Muscle of leg (tissue), 11 donors: ENCODE results near the gene AHDC1. TPM values are rescaled to one million over a fixed set of nuclear protein-coding genes. Genes with fewer than 3 reads are reported as not detected.
"Not testable (repeated sequence)": the region's sequence is repeated elsewhere in the genome, so short reads cannot be mapped to it uniquely, and the experiment has no call there.

Source experiments
- DNase-seq: peaks from one replicate; pipeline ENCODE4 v3.0.0; 2013
- H3K27ac ChIP-seq: one replicate; pipeline ENCODE4 v1.5.1; 2013; ENCODE audit warnings: mild to moderate bottlenecking, low read length, control low read depth
- H3K27me3 ChIP-seq: one replicate; pipeline ENCODE4 v1.6.1; 2013; ENCODE audit warnings: low read length; ENCODE audit not compliant: control insufficient read depth, insufficient read depth
- H3K36me3 ChIP-seq: one replicate; pipeline ENCODE4 v1.6.1; 2013; ENCODE audit warnings: low read length; ENCODE audit not compliant: control insufficient read depth, insufficient read depth
- H3K4me1 ChIP-seq: one replicate; pipeline ENCODE4 v1.6.1; 2013; ENCODE audit warnings: low read length; ENCODE audit not compliant: control insufficient read depth, insufficient read depth
- H3K4me3 ChIP-seq: one replicate; pipeline ENCODE4 v1.5.1; 2013; ENCODE audit warnings: low read length, control low read depth
- H3K9me3 ChIP-seq: replicated peaks from 2 replicates; pipeline ENCODE4 v1.6.1; 2013; ENCODE audit warnings: low read depth, low read length; ENCODE audit not compliant: control insufficient read depth
- WGBS: methylation state at CpG from one replicate; pipeline ENCODE4 v1.1.5; 2013; ENCODE audit warnings: missing lambda C conversion rate; ENCODE audit not compliant: insufficient coverage; 5-methylcytosine and 5-hydroxymethylcytosine counted together
- polyA plus RNA-seq, 8 donors: library from polyadenylated mRNA; unstranded; fragments of 120-200 nt; gene quantifications; one replicate each; pipeline versions ENCODE4 v1.2.1 to v1.2.3, GENCODE V29; 2013; ENCODE audit warnings: inconsistent platforms in 1 of 8, low replicate concordance in 1 of 8; ENCODE audit not compliant: insufficient read length in 8 of 8, insufficient read depth in 1 of 8
- total RNA-seq: library from RNA; stranded (reverse); fragments of 120-200 nt; gene quantifications from one replicate; pipeline ENCODE4 v1.2.4, GENCODE V29; 2013

The AHDC1 gene
- total and polyA plus RNA-seq, 9 donors = 24.0 to 97.6 (median 86.5) TPM

DNA sequence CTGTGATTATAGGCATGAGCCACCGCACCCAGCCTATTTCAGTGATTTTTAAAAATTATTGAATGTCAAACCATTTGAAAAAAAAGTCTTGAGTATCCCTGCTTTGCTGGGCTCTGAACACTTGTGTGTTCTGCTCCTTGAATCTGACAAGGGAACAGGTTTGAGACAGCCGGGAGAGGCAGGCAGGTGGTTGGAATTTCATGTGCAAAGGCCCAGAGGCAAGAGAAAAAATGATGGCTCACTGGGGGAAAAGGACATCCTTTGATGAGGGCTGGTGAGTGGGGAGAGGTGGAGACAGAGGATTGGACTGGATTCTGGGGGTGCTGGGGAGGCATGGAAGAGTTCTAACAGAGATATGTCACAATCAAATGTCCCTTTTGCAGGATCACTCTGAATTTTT is 100.9 kb downstream of the AHDC1 start:
- peak overlapping the region; percentile 37 for H3K27ac ChIP-seq
- H3K4me1 ChIP-seq = peaks cover 43% of the 10 kb centered on the region
- H3K9me3 ChIP-seq = no peaks in the 10 kb centered on the region
- H3K27me3 ChIP-seq = no peaks in the 10 kb centered on the region
- H3K36me3 ChIP-seq = no peaks in the 10 kb centered on the region
- no peak overlapping the region for H3K4me3 ChIP-seq
- DNase-seq = no peak
- 82% methylated on average over 1 of the region's 2 CpGs for WGBS

DNA sequence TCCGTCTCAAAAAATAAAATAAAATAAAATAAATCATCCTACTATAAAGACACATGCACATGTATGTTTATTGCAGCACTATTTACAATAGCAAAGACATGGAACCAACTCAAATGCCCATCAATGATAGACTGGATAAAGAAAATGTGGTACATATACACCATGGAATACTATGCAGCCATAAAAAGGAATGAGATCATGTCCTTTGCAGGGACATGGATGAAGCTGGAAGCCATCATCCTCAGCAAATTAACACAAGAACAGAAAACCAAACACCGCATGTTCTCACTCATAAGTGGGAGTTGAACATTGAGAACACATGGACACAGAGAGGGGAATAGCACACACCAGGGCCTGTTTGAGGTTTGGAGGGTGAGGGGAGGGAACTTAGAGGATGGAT is 102.8 kb downstream of the AHDC1 start:
- H3K36me3 ChIP-seq, H3K4me3 ChIP-seq, H3K9me3 ChIP-seq, DNase-seq, H3K27ac ChIP-seq, H3K27me3 ChIP-seq: not testable (repeated sequence)
- WGBS = no CpG with 5 or more reads among the region's 2 CpGs
- H3K4me1 ChIP-seq = peaks cover 43% of the 10 kb centered on the region

DNA sequence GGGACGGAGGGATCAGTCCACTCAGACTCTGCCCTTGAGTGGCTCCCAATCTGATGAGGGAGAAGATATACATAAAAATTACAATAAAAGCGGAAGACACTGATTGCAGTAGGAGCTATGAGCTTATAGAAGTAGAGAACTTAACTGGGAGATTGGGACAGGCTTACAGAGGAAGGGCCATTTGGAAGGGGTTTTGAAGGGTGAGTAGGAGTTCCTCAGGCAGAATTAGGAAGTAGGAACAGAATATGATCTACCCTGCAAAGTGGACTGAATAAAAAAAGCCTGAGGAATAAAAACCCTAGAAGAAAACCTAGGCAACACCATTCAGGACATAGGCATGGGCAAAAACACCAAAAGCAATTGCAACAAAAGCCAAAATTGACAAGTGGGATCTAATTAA is 104.8 kb downstream of the AHDC1 start:
- no peaks in the 10 kb centered on the region for H3K36me3 ChIP-seq
- H3K4me1 ChIP-seq = peaks cover 25% of the 10 kb centered on the region

DNA sequence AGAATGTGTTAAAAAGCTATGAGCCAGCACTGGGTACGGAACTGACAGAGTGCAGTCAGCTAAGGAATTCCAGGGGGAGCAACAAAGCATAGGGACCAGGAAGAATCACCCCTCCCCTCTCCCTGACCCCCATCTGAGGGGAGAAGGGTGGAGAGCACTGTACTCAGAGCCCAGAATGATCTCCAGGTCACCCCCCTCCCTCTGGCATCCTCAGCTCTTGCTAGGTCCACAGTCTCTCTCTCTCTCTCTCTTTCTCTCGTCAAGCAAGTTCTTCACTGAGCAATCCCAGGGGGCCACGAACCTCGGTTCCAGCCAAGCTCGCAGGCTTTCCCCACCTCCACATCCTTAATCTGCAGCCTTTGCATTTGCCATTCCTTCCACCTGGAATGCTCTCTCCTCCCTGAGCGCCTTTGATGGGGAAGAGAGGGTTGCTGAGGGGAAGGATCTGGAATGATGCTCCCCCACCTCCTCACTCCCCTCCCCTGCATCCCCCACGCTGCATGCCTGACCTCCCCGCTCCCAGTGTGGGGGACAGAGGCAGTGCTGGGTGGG is 107.3 kb downstream of the AHDC1 start:
- WGBS = 0% methylated on average over 1 of the region's 8 CpGs
- H3K36me3 ChIP-seq = no peaks in the 10 kb centered on the region
- peaks cover 16% of the 10 kb centered on the region for H3K4me1 ChIP-seq
- H3K27me3 ChIP-seq = no peaks in the 10 kb centered on the region
- H3K4me3 ChIP-seq = no peak overlapping the region
- H3K9me3 ChIP-seq = no peaks in the 10 kb centered on the region
- peak; percentile 86 for DNase-seq
- H3K27ac ChIP-seq = no peak overlapping the region

More for the DNA sequence above, 104.8 kb downstream of the AHDC1 start:
- H3K9me3 ChIP-seq = no peaks in the 10 kb centered on the region
- WGBS = 100% methylated on average over 1 of the region's 2 CpGs
- H3K27me3 ChIP-seq = no peaks in the 10 kb centered on the region
- H3K4me3 ChIP-seq = no peak overlapping the region
- H3K27ac ChIP-seq = no peak overlapping the region
- DNase-seq = no peak

DNA sequence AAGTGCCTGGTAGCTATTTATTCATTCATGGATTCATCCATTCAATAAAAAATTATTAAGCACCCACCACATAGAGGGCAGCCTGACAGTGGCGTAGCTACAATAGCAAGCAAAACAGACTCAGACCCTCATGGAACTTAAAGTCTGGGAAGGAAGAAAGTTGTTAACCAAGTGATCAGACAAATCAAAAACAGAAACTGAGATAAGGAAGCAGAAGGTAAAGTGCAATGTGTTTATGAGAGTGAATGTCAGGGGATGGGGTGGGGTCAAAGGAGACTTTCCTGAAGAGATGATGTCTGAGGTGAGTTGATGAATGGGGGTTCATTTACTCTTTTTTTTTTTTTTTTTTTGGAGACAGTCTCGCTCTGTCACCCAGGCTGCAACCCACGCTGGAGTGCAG is 111.1 kb downstream of the AHDC1 start:
- Histone ChIP-seq H3K36me3 (no peaks in the 10 kb centered on the region), H3K9me3 (no peaks in the 10 kb centered on the region), H3K27me3 (no peaks in the 10 kb centered on the region), H3K27ac (peak overlapping the region; percentile 91), H3K4me1 (peaks cover 34% of the 10 kb centered on the region), H3K4me3 (no peak overlapping the region)
- DNase-seq = no peak
- no CpG with 5 or more reads among the region's 3 CpGs for WGBS

DNA sequence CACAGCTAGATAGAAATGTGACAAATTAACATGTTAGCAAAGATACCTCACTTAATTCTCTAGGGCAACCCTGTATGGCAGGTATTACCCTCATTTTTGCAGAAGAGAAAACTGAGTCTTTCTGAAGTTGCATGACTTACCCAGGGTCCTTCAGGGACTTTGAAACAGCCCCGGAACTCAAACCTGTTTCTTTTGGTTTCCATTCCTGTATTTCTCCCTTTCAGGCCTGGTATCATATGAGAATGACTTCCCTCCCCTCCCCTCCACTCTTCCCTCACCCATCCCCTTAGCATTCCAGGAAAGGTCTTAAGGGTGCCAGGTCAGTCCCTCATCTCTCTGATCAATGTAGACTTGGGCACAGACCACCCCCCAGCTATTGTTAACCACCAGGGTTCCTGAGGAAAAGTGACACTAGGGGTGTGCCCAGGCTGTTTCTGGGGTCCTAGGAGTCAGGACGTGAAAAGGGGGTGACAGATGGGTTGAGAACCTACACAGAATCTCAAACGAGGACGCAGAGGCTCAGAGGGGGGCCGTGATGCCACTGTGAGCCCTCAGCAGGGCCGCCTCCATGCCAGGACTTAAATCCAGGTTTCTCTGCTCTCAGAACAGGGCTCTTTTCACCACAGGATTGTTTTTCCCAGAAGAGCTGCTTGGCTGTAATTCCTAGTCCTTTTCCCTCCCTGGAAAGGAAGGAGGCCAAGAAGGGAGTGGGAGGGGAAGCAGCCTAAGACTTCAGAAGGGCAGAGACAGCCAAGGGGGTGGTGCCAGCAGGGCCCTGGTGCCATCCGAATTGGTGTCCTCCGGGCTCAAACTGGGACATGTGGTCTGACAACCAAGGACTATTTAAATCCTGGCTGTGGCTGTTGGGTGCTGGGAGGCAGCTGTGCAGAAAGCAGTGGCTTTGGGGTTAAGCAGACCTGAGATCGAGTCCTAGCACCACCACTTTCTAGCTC is 111.9 kb downstream of the AHDC1 start:
- peak; percentile 80 for DNase-seq
- 23% methylated on average over 7 of the region's 9 CpGs for WGBS
- Histone ChIP-seq H3K4me3 (no peak overlapping the region), H3K9me3 (no peaks in the 10 kb centered on the region), H3K4me1 (peaks cover 33% of the 10 kb centered on the region), H3K27me3 (no peaks in the 10 kb centered on the region), H3K27ac (peak overlapping the region; percentile 91), H3K36me3 (no peaks in the 10 kb centered on the region)

DNA sequence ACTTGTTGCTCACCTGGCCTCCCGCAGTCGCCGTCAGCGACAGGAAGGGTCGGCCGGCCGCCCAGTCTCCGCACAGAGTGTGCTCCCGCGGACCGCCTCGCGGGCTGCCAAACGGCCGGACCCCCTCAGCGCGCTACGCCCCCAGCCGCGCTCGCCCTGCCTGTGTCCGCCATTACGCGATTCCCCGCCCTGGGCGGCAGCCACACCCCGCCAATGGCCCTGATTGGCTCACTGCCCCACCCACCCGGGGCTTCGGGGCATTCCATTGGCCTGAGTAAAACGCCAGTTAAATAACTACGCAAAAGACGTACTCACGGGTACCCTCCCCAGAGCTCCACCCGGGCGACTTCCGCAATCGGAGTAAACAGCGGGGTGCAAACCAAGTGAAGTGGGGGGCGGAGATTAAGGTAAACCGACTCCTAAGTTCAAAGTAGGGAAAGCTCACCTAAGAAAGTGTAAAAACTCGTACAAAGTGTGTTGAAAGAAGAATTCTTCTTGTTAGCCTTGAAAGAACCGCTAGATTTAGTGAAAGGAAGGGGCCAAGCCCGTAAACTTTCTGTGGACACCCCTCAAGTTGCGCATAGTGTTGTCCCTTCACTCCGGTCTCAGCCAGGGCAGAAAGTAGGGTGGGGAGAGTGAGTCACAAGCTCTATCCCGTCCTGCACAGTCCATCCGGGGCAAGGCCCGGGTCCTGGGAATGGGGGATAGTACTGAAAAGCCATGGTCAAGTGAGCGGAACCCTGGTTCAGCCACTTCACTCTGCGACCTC is 113.8 kb downstream of the AHDC1 start, which contains the start of gene WASF2:
Gene WASF2 (minus strand): TSS at position 195 of the 769 bp plus-strand sequence. CDS start 61,277 bp downstream, outside the sequence.
- WGBS = under 1% methylated on average over 38 of the region's 50 CpGs
- H3K9me3 ChIP-seq = no peaks in the 10 kb centered on the region
- peak; percentile 99 for DNase-seq

DNA sequence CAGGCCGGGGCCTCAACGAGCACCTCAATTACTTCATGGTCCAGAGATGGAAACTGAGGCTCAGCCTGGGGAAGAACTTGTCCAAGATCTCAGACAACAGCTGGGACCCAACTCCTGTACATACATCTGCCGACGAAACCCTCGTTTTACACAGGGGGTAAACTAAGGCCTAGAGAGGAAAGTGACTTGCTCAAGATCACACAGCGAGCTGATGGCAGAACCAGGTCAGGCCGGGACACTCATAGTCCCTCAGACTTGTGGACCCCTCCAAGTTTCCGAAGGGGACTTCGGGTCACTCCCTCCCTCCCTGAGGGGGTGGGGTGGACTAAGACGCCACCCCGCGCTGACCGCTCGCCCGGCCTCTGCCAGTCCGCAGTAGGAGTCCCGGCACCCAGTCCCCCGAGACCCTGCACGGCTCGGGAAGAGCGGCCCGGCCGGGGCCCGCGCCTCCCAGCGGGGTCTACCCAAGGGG is 114.4 kb downstream of the AHDC1 start:
- Histone ChIP-seq H3K4me1 (peaks cover 27% of the 10 kb centered on the region), H3K36me3 (peaks cover 5% of the 10 kb centered on the region), H3K9me3 (no peaks in the 10 kb centered on the region), H3K4me3 (peak overlapping the region; percentile 100), H3K27ac (peak overlapping the region; percentile 96), H3K27me3 (no peaks in the 10 kb centered on the region)
- DNase-seq = peak; percentile 75
- WGBS = 0% methylated on average over 20 of the region's 26 CpGs

More for the DNA sequence above, 113.8 kb downstream of the AHDC1 start, which contains the start of gene WASF2:
- H3K27ac ChIP-seq = peak within 1 kb of the TSS; percentile 99
- H3K4me1 ChIP-seq = peaks cover 27% of the 10 kb centered on the region
- H3K4me3 ChIP-seq = peak within 1 kb of the TSS; percentile 100
- H3K27me3 ChIP-seq = no peaks in the 10 kb centered on the region
- H3K36me3 ChIP-seq = peaks cover under 1% of the 10 kb centered on the region

DNA sequence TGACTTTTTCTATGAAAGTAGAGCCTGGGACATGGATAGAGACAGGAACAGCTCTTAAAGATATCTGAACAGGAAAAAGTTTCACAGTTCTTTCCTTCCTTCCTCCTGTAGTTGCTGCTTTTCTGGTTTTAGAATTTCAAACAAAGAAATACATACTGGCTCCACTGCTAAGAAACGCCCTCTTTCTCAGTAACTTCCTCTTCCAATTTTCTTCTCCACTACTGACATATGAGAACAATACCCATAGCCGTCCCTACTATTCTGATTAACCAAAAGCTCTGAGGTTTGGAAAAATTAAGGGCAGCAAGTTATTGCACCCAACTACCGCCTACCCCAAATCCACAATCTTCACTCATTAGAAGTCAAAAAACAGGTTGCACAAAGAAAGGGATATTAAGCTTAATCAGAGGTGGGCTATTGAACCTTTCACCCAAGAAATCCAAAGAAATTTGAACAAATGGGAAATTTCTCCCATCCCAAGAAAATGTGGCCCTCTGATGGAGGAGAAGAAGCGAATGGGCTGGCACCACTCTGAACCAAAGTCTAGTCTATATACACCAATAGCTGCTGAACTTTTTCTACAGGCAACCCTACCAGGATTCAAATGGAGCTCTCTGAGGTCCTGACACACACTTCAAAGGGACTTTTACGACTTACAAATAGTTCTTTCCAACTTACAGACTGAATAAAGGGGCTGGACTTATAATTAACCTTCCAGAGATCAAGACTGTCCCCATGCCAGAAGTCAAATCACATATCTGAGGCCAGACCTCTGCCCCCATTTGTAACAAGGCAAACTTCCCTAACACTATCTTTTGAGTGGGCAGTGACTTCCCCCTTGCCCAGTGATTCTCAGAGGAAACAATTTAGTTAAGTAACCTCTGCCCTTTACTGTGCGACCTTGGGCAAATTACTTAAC is 115.7 kb downstream of the AHDC1 start:
- peak overlapping the region; percentile 100 for H3K4me3 ChIP-seq
- no peaks in the 10 kb centered on the region for H3K27me3 ChIP-seq
- WGBS = 0% methylated on average over 1 of the region's 6 CpGs
- peaks cover 5% of the 10 kb centered on the region for H3K36me3 ChIP-seq
- peaks cover 27% of the 10 kb centered on the region for H3K4me1 ChIP-seq
- DNase-seq = peak; percentile 79
- H3K9me3 ChIP-seq = no peaks in the 10 kb centered on the region
- peak overlapping the region; percentile 96 for H3K27ac ChIP-seq
